HG02884 (cell line): ENCODE data around the gene PDLIM7.
A peak's percentile ranks its signal among the peaks of the same experiment; 100 is the strongest.

Experiments
- ATAC-seq: cut with Tn5 transposase; IDR thresholded peaks from one replicate; pipeline ENCODE4 v1.9.1; 2021; ENCODE audit warnings: mild to moderate bottlenecking, moderate library complexity; ENCODE audit not compliant: unreplicated experiment

The PDLIM7 gene

DNA sequence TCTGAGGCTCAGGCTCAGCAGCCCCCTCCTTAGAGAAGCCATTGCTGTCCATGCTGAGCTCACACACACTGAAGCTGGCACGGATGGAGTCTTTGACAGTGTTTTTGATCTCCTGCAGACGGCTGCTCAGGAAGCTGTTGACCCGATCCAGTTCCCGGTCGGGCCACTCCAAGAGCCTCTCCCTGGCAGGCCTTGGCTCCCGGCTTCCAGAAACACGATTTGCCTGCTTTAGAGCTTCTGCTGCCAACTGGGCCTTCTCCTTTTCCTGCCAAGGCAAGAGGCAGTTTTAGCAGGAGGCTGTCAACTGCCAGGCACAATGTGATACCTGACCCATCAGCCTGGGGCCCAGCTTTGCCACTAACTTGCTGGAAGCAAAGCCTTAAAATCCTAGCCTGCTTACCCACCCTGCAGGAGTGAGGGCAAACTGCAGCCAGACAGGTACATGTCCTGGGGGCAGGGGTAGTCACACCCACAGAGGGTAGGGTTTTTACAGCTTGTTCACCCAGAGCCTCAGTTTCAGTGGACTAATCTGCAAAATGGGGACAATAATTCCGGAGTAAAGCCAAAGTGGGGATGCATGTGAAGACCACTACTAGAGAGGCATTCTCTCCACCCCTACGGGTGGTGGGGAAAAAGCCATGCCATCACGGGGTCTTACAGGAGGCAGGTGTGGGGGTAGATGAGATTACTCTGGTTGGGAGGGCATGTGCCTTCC is 27.7 kb upstream of the PDLIM7 start:
- no peak for ATAC-seq

DNA sequence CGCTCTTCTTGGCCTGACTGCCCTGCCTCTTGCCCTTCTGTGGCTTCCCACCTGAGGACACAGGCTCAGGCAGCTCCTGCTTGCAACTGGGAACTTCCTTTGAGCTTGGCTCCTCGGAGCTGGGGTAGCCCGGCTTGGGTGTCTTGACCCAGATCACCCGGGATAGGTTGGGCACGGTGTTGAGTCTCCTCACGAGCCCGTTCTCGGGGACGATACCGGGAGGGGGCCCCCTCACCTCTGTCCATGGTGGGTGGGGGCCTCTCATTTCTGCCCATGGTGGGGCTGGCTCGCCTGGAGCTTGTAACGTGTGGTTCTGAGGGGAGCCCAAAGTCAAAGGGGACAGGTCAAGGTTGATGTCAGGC is 27.1 kb upstream of the PDLIM7 start:
- ATAC-seq, result no peak

DNA sequence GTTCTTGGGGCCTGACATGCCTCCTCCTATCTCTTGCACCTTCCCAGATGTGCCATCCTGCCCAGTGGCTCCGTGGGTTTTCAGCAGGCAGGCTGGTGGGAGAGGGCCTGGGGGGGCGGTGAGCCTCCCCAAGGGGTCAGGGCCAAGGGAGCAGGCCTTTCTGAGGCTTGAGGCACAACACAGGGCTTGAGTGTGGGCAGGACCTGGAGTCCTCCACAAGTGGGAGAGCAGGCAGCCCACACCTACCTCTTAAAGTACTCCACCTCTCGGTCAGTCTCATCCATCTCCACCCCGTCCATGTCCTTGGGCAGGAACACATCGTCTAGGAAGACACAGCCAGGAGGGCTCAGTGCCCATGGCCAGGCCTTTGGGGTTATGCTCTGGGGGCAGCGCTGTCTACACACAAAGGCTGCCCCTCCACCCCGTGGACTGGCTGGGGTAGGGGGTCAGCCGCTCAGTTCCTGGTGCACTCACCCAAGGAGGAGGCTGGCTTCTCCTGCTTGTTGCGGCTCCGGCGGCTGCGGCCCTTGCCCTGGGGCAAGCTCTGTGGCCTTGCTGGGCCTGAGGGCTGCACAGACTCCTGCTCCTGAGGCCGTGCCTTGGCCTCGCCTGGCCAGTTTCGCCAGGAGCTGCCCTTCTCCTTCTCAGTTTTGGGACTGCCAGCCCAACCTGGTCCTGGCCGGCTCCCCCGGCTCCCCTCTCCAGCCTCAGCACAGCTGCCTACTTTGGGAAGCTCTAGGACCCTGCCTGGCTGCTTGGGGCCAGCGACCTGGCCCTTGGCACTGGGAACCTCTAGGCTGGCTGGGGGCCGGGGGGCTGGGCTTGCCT is 26.5 kb upstream of the PDLIM7 start:
- no peak for ATAC-seq

DNA sequence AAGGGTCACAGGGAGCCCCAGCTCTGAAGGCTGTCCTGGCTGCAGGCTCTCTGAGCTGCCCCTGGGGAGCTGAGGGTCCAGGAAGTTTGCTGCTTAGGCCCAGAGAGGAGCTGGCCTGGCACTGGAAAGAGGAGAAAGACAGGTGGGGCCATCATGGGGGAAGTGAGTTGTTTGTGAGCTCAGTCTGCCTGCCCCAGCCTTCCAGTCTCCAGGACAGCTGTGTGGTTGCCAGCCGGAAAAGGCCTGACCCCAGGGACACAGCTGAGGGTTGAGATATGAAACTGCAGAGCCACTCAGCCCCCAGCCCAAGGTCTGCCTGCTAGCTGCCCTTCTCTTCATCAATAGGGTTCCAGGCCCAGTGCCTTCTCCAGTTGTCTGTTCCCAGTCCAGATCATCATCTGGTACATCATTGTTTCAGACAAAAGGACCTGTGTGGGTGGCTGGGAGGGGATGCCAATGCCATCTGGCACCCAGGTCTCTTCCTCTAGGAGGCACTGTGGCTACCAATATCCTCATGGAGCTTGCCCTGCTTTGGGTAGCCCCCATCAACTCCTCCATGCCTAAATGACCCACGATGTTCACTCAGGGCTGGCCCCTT is 23.6 kb upstream of the PDLIM7 start:
- no peak for ATAC-seq

DNA sequence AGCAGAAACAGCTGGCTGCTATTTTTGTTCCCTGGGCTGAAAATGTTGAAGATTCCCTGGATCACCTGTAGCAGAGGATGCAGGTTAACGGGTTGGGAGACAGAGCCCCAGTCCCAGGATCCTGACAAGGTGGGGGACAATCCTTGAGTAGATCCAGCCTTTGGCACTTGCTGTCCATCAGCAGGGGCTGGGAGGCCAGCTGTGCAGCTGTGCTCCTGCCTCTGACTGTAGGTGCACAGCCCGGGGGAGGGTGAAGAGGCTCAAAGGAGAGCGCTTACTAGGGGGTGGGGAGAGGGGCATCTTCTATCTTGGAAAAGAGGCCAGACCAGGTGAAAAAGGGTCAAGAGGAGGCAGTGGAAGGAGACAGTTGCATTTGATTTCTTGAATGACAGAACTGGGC is 22.9 kb upstream of the PDLIM7 start:
- ATAC-seq, result no peak

DNA sequence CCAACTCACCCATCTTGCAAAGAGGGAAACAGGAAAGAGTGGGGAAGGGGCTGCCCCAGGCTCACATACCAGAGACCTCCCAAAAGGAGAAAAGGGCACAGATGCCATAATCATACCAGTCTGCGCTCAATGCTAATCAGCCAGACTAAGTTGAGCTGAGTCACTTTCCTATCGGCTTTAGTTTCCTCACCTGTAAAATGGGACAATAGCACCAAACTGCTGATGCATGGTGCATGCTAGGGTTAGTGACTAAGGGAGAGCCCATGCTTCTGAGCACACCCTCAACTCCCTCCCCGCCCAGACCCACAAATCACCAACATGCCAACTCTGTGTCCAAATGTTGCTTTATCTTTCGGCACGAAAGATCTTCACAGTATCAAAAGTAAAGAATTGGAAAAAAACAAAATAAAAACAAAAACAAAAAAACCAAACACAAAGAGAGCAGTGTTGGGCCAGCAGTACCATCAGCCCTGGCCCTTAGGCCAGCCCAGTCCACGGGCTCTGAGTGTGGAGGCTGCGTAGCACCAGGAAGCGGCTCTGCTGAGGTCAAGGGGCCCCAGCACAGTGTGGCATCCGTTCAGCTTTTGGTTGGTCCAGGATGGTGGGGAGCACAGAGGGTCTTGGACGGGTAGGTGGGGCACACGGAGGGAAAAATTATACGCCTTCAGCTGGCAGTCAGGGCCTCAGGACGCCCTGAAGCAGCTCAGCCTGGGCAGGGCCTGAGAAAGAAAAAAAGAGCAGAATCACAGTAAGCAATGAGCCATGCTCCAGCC is 22.2 kb upstream of the PDLIM7 start:
- no peak for ATAC-seq

DNA sequence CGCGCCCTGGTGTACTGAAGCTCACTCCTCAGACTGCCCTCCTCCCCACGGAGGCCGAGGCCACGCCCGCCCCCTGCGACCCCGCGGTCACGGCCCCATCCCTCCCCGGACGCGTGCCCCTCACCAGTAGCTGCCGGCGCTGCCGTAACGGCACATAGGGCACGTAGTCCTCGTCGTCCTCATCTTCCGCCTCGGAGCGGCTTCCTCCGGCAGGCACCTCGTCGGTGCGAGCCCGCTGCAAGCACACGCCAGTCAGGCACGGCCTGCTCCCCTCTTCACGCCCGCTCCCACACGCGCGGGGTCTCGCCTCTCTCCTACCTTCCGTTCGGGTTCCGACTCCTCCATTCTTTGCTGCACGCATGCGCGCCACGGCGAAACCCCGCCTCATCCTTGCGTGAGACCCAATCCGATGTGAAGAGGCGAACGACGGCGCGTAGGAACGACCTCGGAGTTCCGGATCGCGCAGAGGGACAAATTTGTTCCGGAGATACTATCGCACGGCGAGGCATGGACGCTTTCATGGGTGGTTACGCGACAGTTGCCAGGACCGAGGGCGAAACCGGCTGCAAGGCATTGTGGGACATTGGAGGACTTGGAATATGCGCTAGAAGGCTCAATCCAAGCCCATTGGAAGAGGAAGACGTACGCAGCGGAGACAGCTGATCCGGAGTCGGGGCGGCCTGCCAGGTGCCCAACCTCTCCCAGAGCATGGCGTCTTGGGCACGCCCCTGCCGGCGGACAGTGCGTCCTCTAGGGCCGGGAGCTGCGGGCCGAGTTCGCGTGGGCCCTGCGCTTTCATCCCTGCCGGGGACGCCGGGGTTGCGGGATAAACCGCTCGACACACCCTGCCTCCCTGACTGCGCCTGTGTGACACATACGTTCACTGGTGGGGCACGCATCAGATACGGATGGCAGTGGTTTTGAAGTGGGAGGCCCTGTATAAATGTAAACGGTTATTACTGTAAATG is 19.5 kb upstream of the PDLIM7 start, which contains the start of gene DDX41:
Gene DDX41 (minus strand): TSS at position 361 of the 968 bp plus-strand sequence. CDS start 16 bp downstream, at position 345.
- ATAC-seq, result peak; percentile 70

DNA sequence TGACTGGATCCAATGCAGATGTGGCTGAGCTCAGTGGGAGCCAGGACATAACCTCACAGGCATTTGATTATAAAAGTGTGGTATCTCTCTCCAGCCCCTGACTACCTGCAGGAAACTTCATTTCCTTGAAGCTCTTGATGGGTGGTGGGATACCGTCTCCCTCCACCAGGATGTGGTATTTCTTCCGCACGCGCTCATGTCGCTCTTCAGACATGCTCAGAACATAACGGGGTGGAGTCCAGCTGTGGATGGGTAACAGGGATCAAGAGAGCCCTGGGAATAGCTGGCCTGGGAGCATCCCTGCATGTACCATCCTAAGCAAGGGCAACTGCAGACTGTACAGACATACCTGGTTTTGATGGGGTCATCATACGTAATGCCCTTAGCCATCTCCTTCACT is 18.2 kb upstream of the PDLIM7 start:
- no peak for ATAC-seq

DNA sequence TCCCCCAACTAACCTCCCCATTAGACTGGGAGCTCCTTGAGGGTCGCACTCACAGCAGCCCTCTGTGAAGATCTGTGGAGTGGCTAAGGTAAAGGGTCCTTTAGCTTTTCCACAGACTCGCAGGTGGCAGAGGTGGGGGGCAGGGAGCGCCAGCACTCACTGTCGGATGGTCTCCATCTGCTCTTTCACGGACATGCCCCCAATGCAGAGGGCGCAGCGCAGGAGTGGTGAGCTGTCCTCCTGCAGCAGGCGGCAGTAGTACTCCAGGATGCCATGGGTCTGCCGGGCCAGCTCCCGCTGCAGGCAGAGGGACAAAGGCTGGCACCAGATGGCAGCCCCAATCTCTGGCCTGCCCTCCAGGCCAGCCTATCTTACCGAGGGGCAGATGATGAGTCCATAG is 17.1 kb upstream of the PDLIM7 start:
- no peak for ATAC-seq

DNA sequence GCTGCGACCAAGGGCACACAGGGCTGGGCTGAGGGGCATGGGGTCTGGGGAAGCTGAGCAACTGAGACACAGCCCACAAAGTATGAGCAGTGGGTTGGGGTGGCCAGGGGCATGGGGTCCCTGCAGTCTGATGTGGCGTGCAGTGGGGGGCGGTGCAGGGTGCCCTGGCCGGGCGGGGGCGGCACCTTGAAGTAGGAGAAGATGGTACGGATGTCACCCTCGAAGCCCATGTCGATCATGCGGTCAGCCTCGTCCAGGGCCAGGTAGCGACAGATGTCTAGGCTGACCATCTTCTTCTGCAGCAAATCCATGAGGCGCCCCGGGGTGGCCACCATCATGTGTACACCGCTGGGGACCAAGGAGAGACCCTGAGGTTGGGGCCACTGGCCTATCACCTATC is 16.1 kb upstream of the PDLIM7 start:
- ATAC-seq, result no peak

DNA sequence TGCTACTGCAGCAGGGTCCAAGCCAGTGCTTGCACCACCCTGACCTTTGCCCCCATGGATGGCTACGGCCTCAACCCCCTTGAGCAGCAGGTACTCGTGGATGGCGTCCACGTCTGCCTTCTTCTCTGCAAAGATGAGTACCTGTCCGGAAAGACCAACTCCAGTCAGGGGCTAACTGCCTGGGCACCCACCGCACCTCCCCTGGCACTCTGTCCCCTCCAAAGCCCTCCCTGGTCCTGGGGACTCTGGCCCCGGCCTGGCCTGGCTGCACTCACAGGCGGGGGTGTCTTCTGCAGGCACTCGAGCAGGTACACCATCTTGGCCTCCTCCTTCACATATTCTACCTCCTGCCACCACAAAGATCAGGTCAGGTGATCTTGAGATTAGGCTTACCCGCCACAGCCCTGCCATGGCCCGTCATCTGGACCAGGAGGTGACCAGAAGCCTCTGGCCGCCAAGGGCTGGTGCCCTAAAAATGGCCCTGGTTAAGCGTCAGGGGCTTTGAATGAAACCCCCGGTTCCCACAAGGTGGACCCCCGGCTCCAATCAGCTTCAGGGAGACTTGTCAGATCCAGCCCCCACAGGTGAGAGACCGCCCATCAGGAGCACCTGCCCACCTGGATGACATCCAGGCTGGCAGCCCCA is 15.5 kb upstream of the PDLIM7 start:
- no peak for ATAC-seq

DNA sequence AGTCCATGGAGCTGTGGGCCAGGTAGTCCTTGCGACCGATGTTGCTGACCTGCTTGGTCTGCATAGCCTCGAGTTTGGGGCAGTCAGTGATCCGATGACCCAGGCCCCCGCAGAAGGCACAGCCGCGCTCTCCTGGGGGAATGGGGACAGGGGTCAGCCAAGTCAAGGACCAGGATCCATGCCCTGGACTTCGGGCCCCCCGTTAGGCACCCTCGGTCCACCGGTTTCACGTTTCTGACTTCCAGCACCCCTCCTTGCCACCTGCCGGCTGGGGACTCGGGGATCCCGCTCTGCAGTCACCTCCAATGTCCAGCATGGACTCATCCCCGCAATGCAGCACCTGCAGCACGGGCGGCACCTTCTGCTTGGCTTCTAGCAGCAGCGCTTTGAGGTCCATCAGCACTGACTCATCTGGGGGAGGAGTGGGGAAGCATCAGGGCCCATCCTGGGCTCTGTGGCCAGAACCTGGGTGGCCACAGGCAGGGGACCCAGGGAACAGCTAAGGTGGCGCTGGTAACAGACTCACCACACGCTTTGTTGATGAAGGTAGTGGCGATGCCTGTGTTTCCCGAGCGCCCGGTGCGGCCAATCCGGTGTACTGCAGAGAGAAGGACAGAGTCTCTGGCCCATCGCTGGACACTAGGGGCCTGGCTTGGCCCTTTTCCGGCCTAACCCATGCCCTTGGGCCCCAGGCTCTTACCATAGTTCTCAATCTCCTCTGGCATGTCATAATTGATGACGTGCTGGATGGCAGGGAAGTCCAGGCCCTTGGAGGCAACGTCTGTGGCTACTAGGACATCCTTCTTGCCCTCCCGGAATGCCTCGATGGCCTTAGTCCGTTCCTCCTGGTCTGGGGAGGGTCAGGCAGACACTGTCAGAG is 14.6 kb upstream of the PDLIM7 start:
- no peak for ATAC-seq

DNA sequence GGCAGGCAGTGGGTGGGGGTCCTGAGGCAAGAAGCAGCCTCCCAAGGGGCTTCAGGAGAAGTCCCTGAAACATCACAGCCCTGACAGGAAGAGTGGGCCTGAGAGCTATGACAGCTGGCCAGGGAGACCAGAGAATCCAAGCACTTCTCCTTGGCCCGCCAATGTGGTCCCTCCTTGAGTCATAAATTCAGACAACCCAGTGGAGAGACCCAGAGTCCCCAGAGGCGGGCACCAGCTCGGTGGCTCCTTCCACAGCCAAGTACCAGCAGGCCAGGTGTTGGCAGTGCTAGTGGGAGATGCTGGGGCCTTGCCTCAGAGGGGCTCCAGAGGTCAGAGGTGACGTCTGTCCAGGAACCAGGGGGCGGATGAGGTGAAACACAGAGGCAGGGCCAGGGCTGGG is 13.8 kb upstream of the PDLIM7 start:
- no peak for ATAC-seq

DNA sequence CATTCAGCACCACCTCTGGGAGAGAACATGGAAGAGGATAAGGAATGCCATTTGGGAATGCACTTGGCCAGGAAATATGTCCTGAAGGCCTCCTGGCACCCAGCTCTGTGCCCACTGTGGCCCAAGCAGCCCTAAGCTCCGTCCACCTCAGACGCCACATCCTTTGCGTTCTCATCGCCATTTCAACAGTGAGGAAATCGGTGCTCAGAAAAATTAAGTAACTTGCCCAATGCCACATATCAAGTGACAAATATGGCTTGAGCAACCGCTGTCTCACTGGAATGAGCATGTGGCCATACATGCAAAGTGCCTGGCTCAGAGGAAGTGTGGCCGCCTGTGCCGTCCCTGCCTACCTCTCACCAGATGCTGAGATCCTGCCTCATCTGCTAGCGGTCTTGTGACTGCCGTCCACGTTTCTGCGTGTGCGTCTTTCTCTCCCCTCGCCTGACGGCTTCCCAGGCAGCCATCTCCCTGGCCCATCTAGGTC is 13.2 kb upstream of the PDLIM7 start:
- ATAC-seq, result no peak

DNA sequence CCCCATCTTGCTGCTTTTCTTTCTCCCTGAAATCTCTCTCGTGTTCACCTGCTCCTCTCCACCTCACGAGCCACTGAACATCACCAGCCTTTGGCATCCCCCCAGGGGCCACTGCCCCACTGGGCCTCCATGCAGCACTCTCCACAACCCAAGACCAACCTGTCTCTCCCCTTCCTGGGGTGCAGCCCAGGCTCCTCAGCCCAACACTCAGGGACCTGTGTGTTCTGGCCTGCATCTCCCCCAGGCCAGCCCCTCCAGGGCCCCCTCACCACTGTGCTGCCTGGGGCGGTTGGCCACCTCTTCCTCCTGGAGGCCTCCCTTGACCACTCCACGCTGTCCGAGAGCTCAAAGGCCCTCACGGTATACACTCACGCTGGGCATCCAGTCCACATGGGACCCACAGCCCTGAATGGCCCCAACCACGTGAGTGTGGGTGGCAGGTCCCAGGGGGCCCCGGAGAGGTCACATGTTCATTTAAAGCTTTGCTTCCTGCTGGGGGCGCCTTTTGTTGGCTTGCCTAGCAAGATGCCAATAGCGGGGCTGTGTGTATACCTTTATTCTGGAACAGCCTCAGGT is 12.7 kb upstream of the PDLIM7 start:
- ATAC-seq, result no peak

DNA sequence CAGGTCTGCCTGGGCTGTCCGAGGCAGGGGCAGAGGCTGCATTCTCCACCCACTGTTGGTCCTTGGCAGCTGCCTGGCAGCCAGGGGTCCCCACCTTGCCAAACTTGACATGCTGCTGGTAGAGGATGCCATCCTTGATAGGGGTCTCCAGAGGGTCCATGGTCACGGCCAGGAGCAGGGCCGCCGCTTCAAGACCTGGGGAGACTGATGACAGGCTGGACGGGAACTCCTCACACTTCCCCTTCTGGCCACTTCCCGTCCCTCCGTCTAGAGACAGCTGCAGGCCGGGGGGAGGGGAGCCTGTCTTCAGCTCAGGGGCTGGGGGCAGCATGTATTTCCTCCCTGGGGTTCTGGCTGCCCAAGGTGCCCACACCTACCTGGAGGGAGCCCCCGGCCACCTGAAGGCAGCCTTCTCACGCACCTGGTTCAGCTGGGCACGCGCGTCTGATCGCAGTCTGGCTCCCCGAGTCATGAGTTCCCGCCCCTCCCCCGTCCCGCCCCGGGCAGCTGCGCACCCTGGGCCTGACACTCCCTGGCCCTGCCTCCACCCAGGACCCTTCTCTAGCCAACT is 12.1 kb upstream of the PDLIM7 start, which contains the start of gene DOK3:
Gene DOK3 (minus strand): TSS at position 446 of the 571 bp plus-strand sequence. CDS start 286 bp downstream, at position 160.
- ATAC-seq, result no peak

DNA sequence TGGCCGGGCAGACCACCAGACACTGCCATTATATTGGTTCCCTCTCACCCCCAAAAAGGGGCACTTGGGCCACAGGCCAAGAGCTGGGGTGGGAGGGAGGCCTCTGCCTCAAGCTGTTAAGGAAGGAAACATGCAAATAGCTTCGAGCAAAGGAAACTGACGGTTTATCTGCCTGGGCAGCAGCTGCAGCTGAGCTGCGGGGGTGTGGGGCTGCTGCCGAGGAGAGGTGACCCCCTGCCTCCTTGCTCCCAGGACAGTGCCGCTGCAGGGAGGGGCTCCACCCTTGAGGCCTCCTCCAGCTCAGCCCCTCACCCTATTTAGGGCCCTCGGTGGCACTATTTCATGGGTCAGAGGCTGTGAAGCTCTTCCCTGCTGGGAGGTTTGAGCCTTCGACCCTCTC is 11.4 kb upstream of the PDLIM7 start:
- no peak for ATAC-seq

DNA sequence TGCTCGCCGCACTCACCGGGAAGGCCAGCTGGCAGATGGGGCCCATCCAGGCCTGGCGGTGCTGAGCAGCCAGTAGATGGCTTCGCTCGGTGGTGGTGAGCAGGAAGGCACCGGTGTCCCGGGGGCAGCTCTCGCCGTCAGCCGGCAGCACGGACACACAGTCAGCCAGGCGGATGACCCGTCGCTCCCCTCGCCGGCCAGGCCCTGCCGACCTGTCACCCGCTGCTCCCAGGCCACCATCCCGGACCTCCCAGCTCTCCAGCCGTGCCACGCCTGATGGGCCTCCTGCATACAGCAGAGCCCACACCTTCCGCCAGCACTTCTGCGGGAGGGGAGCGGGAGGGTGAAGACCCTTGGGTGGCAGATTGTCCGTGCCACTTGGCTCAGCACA is 10.8 kb upstream of the PDLIM7 start:
- ATAC-seq, result no peak
